ENCODE measurements around the gene TBC1D14. TPM values are rescaled to one million over a fixed set of nuclear protein-coding genes. Genes with fewer than 3 reads are reported as not detected.
"Not testable (repeated sequence)": the region's sequence is repeated elsewhere in the genome, so short reads cannot be mapped to it uniquely, and the experiment has no call there.

Gene TBC1D14
- total and polyA plus RNA-seq, 7 donors: 19.2 to 46.4 (median 29.5) TPM

- intact Hi-C loops (cut with DNase I); H3K4me3 ChIP-seq; H3K9me3 ChIP-seq; H3K27me3 ChIP-seq; H3K36me3 ChIP-seq: not testable (repeated sequence)
- peak; percentile 26 for DNase-seq
- H3K4me1 ChIP-seq: peaks cover 0 to 40% (median 36%) of the 10 kb centered on the region in 4 donors
- 83 to 86% methylated on average over 10 of the region's 10 CpGs for WGBS, 2 donors
- peak in 1 of 4 experiments; percentile 12 for TF ChIP-seq CTCF (IDR thresholded peaks at IDR 0.05)
- peak overlapping the region in 2 of 4 donors; percentile 6 to 96 for H3K27ac ChIP-seq
Observed at GRCh38 chr4:6911917-6912316, 2.3 kb downstream of the TBC1D14 start.

- Histone ChIP-seq H3K27me3 (no peaks in the 10 kb centered on the region), H3K27ac (peak overlapping the region in 1 of 4 donors; percentile 32), H3K4me1 (peaks cover 0 to 45% (median 41%) of the 10 kb centered on the region in 4 donors), H3K36me3 (no peaks in the 10 kb centered on the region), H3K9me3 (no peaks in the 10 kb centered on the region), H3K4me3 (no peak overlapping the region)
- peak; percentile 61 for DNase-seq
- WGBS, 2 donors: 68 to 79% methylated on average over 4 of the region's 4 CpGs
- intact Hi-C loops (cut with DNase I): no loop called here
- TF ChIP-seq POLR2AphosphoS5 (IDR thresholded peaks at IDR 0.05) (no peak), CTCF (IDR thresholded peaks at IDR 0.05) (no peak)
Observed at GRCh38 chr4:6912441-6912840, 2.8 kb downstream of the TBC1D14 start.

- Histone ChIP-seq H3K27ac (no peak overlapping the region), H3K27me3 (no peaks in the 10 kb centered on the region), H3K36me3 (no peaks in the 10 kb centered on the region), H3K4me3 (no peak overlapping the region), H3K9me3 (no peaks in the 10 kb centered on the region), H3K4me1 (peaks cover 0 to 44% (median 43%) of the 10 kb centered on the region in 4 donors)
- no peak for TF ChIP-seq POLR2A (IDR thresholded peaks at IDR 0.05)
- 91 to 92% methylated on average over 6 of the region's 6 CpGs for WGBS, 2 donors
- intact Hi-C loops (cut with DNase I): no loop called here
- peak; percentile 14 for DNase-seq
Observed at GRCh38 chr4:6913350-6913905, 3.8 kb downstream of the TBC1D14 start.

- peaks cover 0 to 40% (median 39%) of the 10 kb centered on the region in 4 donors for H3K4me1 ChIP-seq
- intact Hi-C loops (cut with DNase I): no loop called here
Observed at GRCh38 chr4:6914448-6914847, 4.8 kb downstream of the TBC1D14 start.

More at GRCh38 chr4:6914448-6914847, 4.8 kb downstream of the TBC1D14 start:
- peak; percentile 28 for DNase-seq
- Histone ChIP-seq H3K27me3 (no peaks in the 10 kb centered on the region), H3K4me3 (no peak overlapping the region), H3K27ac (no peak overlapping the region), H3K36me3 (no peaks in the 10 kb centered on the region), H3K9me3 (no peaks in the 10 kb centered on the region)
- 89 to 95% methylated on average over 9 of the region's 9 CpGs for WGBS, 2 donors
- TF ChIP-seq CTCF (IDR thresholded peaks at IDR 0.05): no peak
- no peak for TF ChIP-seq POLR2A (IDR thresholded peaks at IDR 0.05)
- TF ChIP-seq POLR2AphosphoS5 (IDR thresholded peaks at IDR 0.05): no peak
- no peak for TF ChIP-seq EP300 (IDR thresholded peaks at IDR 0.05)

Data from sigmoid colon (tissue), 7 donors.